HEK293 (cell line): ENCODE results near the gene TEAD3.

ENCODE experiments used
- CTCF ChIA-PET: fragments of 350-600 bp; formaldehyde crosslinking; extraction: SDS; loops from one replicate; lab custom pipeline; 2021; ENCODE audit warnings: antibody characterized with exemption; lab: Yijun Ruan, JAX
- POLR2A ChIA-PET: fragments of 300-600 bp; formaldehyde crosslinking; extraction: SDS; loops from one replicate; lab custom pipeline; 2020; ENCODE audit warnings: antibody characterized with exemption, inconsistent platforms; lab: Yijun Ruan, JAX
- H3K27ac ChIP-seq: fragments of 200-500 bp; sonication (Bioruptor generic); 2 replicates; pipeline ENCODE4 v1.5.1; 2014; ENCODE audit warnings: low read depth, low read length, control low read depth, inconsistent platforms; ENCODE audit errors: extremely low read depth
- H3K36me3 ChIP-seq, 2 experiments: fragments of 200-500 bp in 1 of 2; sonication (Bioruptor generic) in 1 of 2; 1 replicate in 1 of 2; 2 replicates in 1 of 2; pipeline ENCODE4 v1.5.1; 2014 to 2017; ENCODE audit warnings: inconsistent platforms in 2 of 2, low read length in 2 of 2; ENCODE audit not compliant: control insufficient read depth in 2 of 2, insufficient read depth in 1 of 2
- H3K4me1 ChIP-seq: fragments of 200-500 bp; sonication (Bioruptor generic); 2 replicates; pipeline ENCODE4 v1.5.1; 2014; ENCODE audit warnings: mild to moderate bottlenecking, low read length, inconsistent platforms; ENCODE audit not compliant: control insufficient read depth, insufficient read depth
- H3K4me3 ChIP-seq: 2 replicates; pipeline ENCODE4 v1.5.1; 2011; ENCODE audit warnings: low read depth, mild to moderate bottlenecking, control low read depth, low read length, moderate library complexity
- H3K9me3 ChIP-seq: fragments of 200-500 bp; sonication (Bioruptor generic); 2 replicates; pipeline ENCODE4 v1.5.1; 2014; ENCODE audit warnings: low read depth, low read length, inconsistent platforms; ENCODE audit not compliant: control insufficient read depth, insufficient read depth
- HOXA7 ChIP-seq: sonication (generic); formaldehyde crosslinking; IDR thresholded peaks from 2 replicates; pipeline ENCODE4 v1.8.1; 2022; ENCODE audit warnings: missing genetic modification reagents, borderline replicate concordance
- INSM2 ChIP-seq: fragments of 450-650 bp; formaldehyde crosslinking; IDR thresholded peaks from 2 replicates; pipeline ENCODE4 v1.5.1; 2016; ENCODE audit warnings: missing biosample characterization, missing genetic modification characterization
- KLF9 ChIP-seq: fragments of 450-650 bp; formaldehyde crosslinking; IDR thresholded peaks from 2 replicates; pipeline ENCODE4 v1.5.1; 2016; ENCODE audit warnings: missing biosample characterization, missing genetic modification characterization, low read depth
- OVOL3 ChIP-seq: fragments of 450-650 bp; formaldehyde crosslinking; IDR thresholded peaks from 2 replicates; pipeline ENCODE4 v1.5.1; 2016; ENCODE audit warnings: missing biosample characterization, missing genetic modification characterization
- ZBTB17 ChIP-seq: fragments of 450-650 bp; formaldehyde crosslinking; IDR thresholded peaks from 2 replicates; pipeline ENCODE4 v1.5.1; 2016; ENCODE audit warnings: missing biosample characterization, missing genetic modification characterization
- ZBTB6 ChIP-seq: fragments of 450-650 bp; formaldehyde crosslinking; IDR thresholded peaks from 2 replicates; pipeline ENCODE4 v1.5.1; 2017; ENCODE audit warnings: missing biosample characterization, missing genetic modification characterization
- ZIC2 ChIP-seq: fragments of 450-650 bp; formaldehyde crosslinking; IDR thresholded peaks from 2 replicates; pipeline ENCODE4 v1.5.1; 2016; ENCODE audit warnings: missing biosample characterization, missing genetic modification characterization
- ZNF133 ChIP-seq: fragments of 450-650 bp; formaldehyde crosslinking; IDR thresholded peaks from 2 replicates; pipeline ENCODE4 v1.5.1; 2016; ENCODE audit warnings: missing biosample characterization, missing genetic modification characterization
- ZNF16 ChIP-seq: fragments of 450-650 bp; formaldehyde crosslinking; IDR thresholded peaks from 2 replicates; pipeline ENCODE4 v1.5.1; 2016; ENCODE audit warnings: low read depth, missing biosample characterization, missing genetic modification characterization
- ZNF19 ChIP-seq: fragments of 450-650 bp; formaldehyde crosslinking; IDR thresholded peaks from 2 replicates; pipeline ENCODE4; 2016; ENCODE audit warnings: missing biosample characterization, missing genetic modification characterization, low read depth
- ZNF354C ChIP-seq: fragments of 450-650 bp; formaldehyde crosslinking; IDR thresholded peaks from 2 replicates; pipeline ENCODE4 v1.5.1; 2016; ENCODE audit warnings: missing biosample characterization, missing genetic modification characterization, low read depth, borderline replicate concordance
- ZNF394 ChIP-seq: fragments of 450-650 bp; formaldehyde crosslinking; IDR thresholded peaks from 2 replicates; pipeline ENCODE4 v1.5.1; 2016; ENCODE audit warnings: missing biosample characterization, missing genetic modification characterization, mild to moderate bottlenecking, moderate library complexity, borderline replicate concordance
- ZNF404 ChIP-seq: fragments of 450-650 bp; formaldehyde crosslinking; IDR thresholded peaks from 2 replicates; pipeline ENCODE4 v1.5.1; 2017; ENCODE audit warnings: missing biosample characterization, missing genetic modification characterization
- ZNF513 ChIP-seq: fragments of 450-650 bp; IDR thresholded peaks from 2 replicates; pipeline ENCODE4 v1.5.1; 2018; ENCODE audit warnings: missing biosample characterization, missing genetic modification characterization
- ZNF596 ChIP-seq: fragments of 450-650 bp; IDR thresholded peaks from 2 replicates; pipeline ENCODE4 v1.5.0; 2018; ENCODE audit warnings: missing biosample characterization, mild to moderate bottlenecking, missing genetic modification characterization, moderate library complexity
- ZNF664 ChIP-seq: fragments of 450-650 bp; formaldehyde crosslinking; IDR thresholded peaks from 2 replicates; pipeline ENCODE4 v1.5.1; 2016; ENCODE audit warnings: missing biosample characterization, missing genetic modification characterization
- ZNF791 ChIP-seq: fragments of 450-650 bp; formaldehyde crosslinking; IDR thresholded peaks from 2 replicates; pipeline ENCODE4 v1.5.1; 2016; ENCODE audit warnings: missing biosample characterization, missing genetic modification characterization
- ZSCAN18 ChIP-seq: fragments of 450-650 bp; formaldehyde crosslinking; IDR thresholded peaks from 2 replicates; pipeline ENCODE4 v1.5.1; 2016; ENCODE audit warnings: missing biosample characterization, missing genetic modification characterization
- ZXDB ChIP-seq: fragments of 450-650 bp; formaldehyde crosslinking; IDR thresholded peaks from 2 replicates; pipeline ENCODE4 v1.5.1; 2016; ENCODE audit warnings: missing biosample characterization, missing genetic modification characterization
- TF ChIP-seq, protein P1 (sequence below): fragments of 450-650 bp; formaldehyde crosslinking; IDR thresholded peaks from 2 replicates; pipeline ENCODE4 v1.5.1; 2017; ENCODE audit warnings: missing biosample characterization, missing genetic modification characterization
- TF ChIP-seq, protein P2 (sequence below): fragments of 450-650 bp; formaldehyde crosslinking; IDR thresholded peaks from 2 replicates; pipeline ENCODE4 v1.5.1; 2016; ENCODE audit warnings: missing biosample characterization, missing genetic modification characterization

TEAD3 gene

DNA sequence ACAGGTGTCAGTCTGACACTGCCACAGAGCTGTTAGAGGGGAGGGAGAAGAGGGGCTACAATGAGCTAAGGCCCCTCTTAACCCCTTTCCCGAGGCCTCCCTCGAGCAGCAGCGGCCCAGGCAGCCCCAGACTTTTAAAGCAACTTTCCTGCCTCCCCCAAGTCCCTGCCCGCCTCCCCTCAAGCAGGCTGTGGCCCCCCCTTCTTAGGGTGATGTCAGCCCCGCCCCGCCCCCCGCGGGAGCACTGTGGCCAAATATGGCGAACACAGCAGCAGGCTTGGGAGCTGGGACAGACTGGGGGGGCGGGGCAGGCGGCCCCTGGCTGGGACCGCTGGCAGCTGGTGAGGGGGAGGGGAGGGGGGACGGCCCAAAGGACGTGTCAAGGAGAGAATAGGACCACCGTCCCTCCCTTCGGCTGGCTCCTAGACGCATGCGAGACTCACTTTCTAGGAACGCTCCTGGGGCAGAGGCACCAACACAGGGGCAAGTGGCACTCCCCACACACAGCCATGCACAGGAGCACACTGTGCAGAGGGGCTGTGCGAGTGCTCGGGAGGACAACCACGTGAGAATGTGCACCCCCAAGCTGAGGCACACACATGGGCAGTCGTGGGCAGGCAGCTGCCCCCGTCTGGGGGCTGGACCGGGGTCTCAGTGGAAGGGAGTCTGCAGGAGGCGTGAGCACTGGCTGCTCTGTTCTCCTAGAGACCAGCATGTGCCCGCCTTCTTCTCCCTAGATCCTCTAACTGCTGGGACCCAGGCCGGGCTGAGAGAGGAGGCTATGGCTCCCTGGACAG, 6.7 kb downstream of the TEAD3 start (continued):
- TF ChIP-seq ZNF513 (tag by site-specific recombination) (no peak), KLF9 (peak; percentile 95), ZNF16 (tag by site-specific recombination) (no peak), ZNF664 (tag by site-specific recombination) (no peak), ZIC2 (tag by site-specific recombination) (peak; percentile 51), ZBTB6 (no peak), INSM2 (tag by site-specific recombination) (no peak), ZXDB (tag by site-specific recombination) (peak; percentile 70; the same call in 1 of the 2 replicates), ZNF394 (tag by site-specific recombination) (no peak), ZNF133 (tag by site-specific recombination) (peak; percentile 98), ZNF791 (tag by site-specific recombination) (no peak), ZNF596 (tag by site-specific recombination) (no peak), ZNF19 (tag by site-specific recombination) (0 out of 2 replicates have a peak, but pooled peaks have one; percentile 47), ZNF404 (tag by site-specific recombination) (no peak), ZBTB17 (peak; percentile 43; the same call in 1 of the 2 replicates), OVOL3 (tag by site-specific recombination) (no peak)
- TF ChIP-seq, protein P1, sequence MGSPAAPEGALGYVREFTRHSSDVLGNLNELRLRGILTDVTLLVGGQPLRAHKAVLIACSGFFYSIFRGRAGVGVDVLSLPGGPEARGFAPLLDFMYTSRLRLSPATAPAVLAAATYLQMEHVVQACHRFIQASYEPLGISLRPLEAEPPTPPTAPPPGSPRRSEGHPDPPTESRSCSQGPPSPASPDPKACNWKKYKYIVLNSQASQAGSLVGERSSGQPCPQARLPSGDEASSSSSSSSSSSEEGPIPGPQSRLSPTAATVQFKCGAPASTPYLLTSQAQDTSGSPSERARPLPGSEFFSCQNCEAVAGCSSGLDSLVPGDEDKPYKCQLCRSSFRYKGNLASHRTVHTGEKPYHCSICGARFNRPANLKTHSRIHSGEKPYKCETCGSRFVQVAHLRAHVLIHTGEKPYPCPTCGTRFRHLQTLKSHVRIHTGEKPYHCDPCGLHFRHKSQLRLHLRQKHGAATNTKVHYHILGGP, result peak; percentile 94
- TF ChIP-seq, protein P2, sequence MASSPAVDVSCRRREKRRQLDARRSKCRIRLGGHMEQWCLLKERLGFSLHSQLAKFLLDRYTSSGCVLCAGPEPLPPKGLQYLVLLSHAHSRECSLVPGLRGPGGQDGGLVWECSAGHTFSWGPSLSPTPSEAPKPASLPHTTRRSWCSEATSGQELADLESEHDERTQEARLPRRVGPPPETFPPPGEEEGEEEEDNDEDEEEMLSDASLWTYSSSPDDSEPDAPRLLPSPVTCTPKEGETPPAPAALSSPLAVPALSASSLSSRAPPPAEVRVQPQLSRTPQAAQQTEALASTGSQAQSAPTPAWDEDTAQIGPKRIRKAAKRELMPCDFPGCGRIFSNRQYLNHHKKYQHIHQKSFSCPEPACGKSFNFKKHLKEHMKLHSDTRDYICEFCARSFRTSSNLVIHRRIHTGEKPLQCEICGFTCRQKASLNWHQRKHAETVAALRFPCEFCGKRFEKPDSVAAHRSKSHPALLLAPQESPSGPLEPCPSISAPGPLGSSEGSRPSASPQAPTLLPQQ (tag by site-specific recombination), result peak; percentile 28; the same call in 1 of the 2 replicates
- TF ChIP-seq, all 188 proteins: peak for 33

DNA sequence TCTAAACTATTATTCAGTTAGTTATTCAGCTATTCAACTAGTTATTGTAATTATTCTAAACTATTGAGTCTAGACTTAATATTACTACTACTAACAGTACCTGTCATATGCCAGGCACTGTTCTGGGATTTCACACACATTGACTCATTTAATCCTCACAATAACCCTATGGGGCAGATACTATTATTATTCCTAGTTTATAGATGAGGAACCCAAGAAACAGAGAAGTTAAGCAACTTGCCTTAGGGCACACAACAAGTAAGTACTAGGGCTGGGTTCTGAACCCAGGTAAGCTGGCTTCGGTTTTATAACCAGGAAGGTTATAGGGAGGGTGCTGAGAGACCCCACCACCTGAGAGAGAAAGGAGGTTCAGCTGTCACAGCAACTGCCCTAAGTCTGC, 7.8 kb downstream of the TEAD3 start:
- Histone ChIP-seq H3K4me1 (peaks cover 21% of the 10 kb centered on the region), H3K36me3 (peaks cover 0 to 10% of the 10 kb centered on the region in 2 experiments; a peak in 1 of 3 replicates), H3K27ac (no peak overlapping the region), H3K4me3 (no peak overlapping the region)
- ChIA-PET CTCF (interaction anchor here (0.5 kb wide), 1 partner anchor 32 kb away, joined by 3 read pairs; no protein-coding TSS in a partner anchor), POLR2A (interaction anchor here (15.4 kb wide), 1 partner anchor 17 kb away, joined by 198 read pairs; the partner anchor contains the start of gene RPL10A)
- no peak for TF ChIP-seq ZNF354C (tag by site-specific recombination)
- TF ChIP-seq HOXA7 (CRISPR knock-in tag), result no peak
- peak; percentile 82 for TF ChIP-seq ZNF664 (tag by site-specific recombination)
- no peak for TF ChIP-seq ZSCAN18 (tag by site-specific recombination)
- TF ChIP-seq ZNF513 (tag by site-specific recombination), result no peak
- TF ChIP-seq, all 188 proteins: peak for 1
- no peaks in the 10 kb centered on the region for H3K9me3 ChIP-seq
